Kidney epithelial cell (primary cell): Measurements from ENCODE around the gene TRIM50. TPM values are rescaled to one million over a fixed set of nuclear protein-coding genes. Genes with fewer than 3 reads are reported as not detected.
"Not testable (repeated sequence)": the region's sequence is repeated elsewhere in the genome, so short reads cannot be mapped to it uniquely, and the experiment has no call there.

ENCODE experiments used
- DNase-seq: peaks from one replicate; pipeline ENCODE4 v3.0.0-alpha.2; 2010; ENCODE audit warnings: low read depth
- H3K27me3 ChIP-seq: 2 replicates; pipeline ENCODE4 v1.6.0; 2011; ENCODE audit warnings: low read length; ENCODE audit not compliant: control insufficient read depth, insufficient read depth
- H3K36me3 ChIP-seq: 2 replicates; pipeline ENCODE4 v1.5.1; 2011; ENCODE audit warnings: low read length; ENCODE audit not compliant: control insufficient read depth, insufficient read depth
- H3K4me3 ChIP-seq: 2 replicates; pipeline ENCODE4 v1.5.1; 2011; ENCODE audit warnings: low read depth, mild to moderate bottlenecking, control low read depth, low read length
- CTCF ChIP-seq: IDR thresholded peaks from 2 replicates; pipeline ENCODE4 v1.5.1; 2011; ENCODE audit warnings: mild to moderate bottlenecking, moderate library complexity, low read length, control low read depth, inconsistent platforms; ENCODE audit not compliant: insufficient read depth, poor library complexity, severe bottlenecking
- total RNA-seq: library from RNA; depleted of rRNA; stranded (reverse); fragments of >200 nt; gene quantifications from 2 replicates; pipeline ENCODE4 v1.2.3, GENCODE V29; 2015

TRIM50 gene
- total RNA-seq, 1 donor from 2014 or later = not detected

GRCh38 chr7:73366127-73366526 lies 38.2 kb upstream of the TRIM50 start:
- peaks cover 15% of the 10 kb centered on the region for H3K27me3 ChIP-seq
- H3K4me3 ChIP-seq = no peak overlapping the region
- no peak for TF ChIP-seq CTCF

GRCh38 chr7:73364006-73364728 lies 36.3 kb upstream of the TRIM50 start:
- Histone ChIP-seq H3K27me3 (peaks cover 15% of the 10 kb centered on the region), H3K4me3 (no peak overlapping the region), H3K36me3 (no peaks in the 10 kb centered on the region)
- TF ChIP-seq CTCF = no peak
- DNase-seq = no peak

More at GRCh38 chr7:73366127-73366526, 38.2 kb upstream of the TRIM50 start:
- DNase-seq = no peak
- H3K36me3 ChIP-seq = no peaks in the 10 kb centered on the region

GRCh38 chr7:73363225-73364005 lies 35.5 kb upstream of the TRIM50 start:
- DNase-seq = no peak
- no peak overlapping the region for H3K4me3 ChIP-seq

GRCh38 chr7:73360590-73360989 lies 32.7 kb upstream of the TRIM50 start:
- H3K27me3 ChIP-seq = peaks cover 11% of the 10 kb centered on the region
- H3K4me3 ChIP-seq, H3K36me3 ChIP-seq, DNase-seq: not testable (repeated sequence)

More at GRCh38 chr7:73363225-73364005, 35.5 kb upstream of the TRIM50 start:
- H3K27me3 ChIP-seq = peaks cover 15% of the 10 kb centered on the region
- no peak for TF ChIP-seq CTCF
- H3K36me3 ChIP-seq = no peaks in the 10 kb centered on the region

GRCh38 chr7:73359746-73360375 lies 32.0 kb upstream of the TRIM50 start:
- Histone ChIP-seq H3K4me3 (no peak overlapping the region), H3K27me3 (peaks cover 11% of the 10 kb centered on the region), H3K36me3 (no peaks in the 10 kb centered on the region)
- TF ChIP-seq CTCF = no peak
- DNase-seq = no peak

GRCh38 chr7:73359306-73359705 lies 31.4 kb upstream of the TRIM50 start:
- no peaks in the 10 kb centered on the region for H3K36me3 ChIP-seq
- no peak for TF ChIP-seq CTCF
- no peak for DNase-seq
- H3K4me3 ChIP-seq = no peak overlapping the region
- peaks cover 8% of the 10 kb centered on the region for H3K27me3 ChIP-seq
